Epithelial cell of alveolus of lung (primary cell): ENCODE data around the gene HERC3. TPM values are rescaled to one million over a fixed set of nuclear protein-coding genes. Genes with fewer than 3 reads are reported as not detected.

ENCODE experiments used
- total RNA-seq: library from RNA; depleted of rRNA; stranded (reverse); fragments of >200 nt; gene quantifications from 2 replicates; pipeline ENCODE4 v1.2.1, GENCODE V29; 2015

HERC3 gene
- 8.0 and 9.2 TPM in 2 replicates for total RNA-seq

GRCh38 chr4:88591787-88592599 is at the start of gene HERC3:
HERC3 (plus strand) TSS chr4:88592480; CDS start chr4:88605824, 13,344 bp downstream.

GRCh38 chr4:88697588-88698329 is 105.5 kb downstream of the HERC3 start, which contains the start of gene NAP1L5:
NAP1L5 (minus strand) TSS chr4:88697829; CDS start chr4:88697754, 75 bp downstream.

Other genes starting within 250 kb of the HERC3 start
- 0.48 and 6.6 TPM in 2 replicates for gene HERC6, start 213.6 kb upstream of the HERC3 start, total RNA-seq
- 0.08 and 3.0 TPM in 2 replicates for gene HERC5, start 135.4 kb upstream of the HERC3 start, total RNA-seq
- 76.8 and 111 TPM in 2 replicates for gene PYURF, start 68.7 kb upstream of the HERC3 start, total RNA-seq
- gene NAP1L5, start 105.3 kb downstream of the HERC3 start, total RNA-seq: 4.7 and 7.3 TPM in 2 replicates